ENCODE data around the gene ZNF892. TPM values are rescaled to one million over a fixed set of nuclear protein-coding genes. Genes with fewer than 3 reads are reported as not detected.

Gene ZNF892
- total RNA-seq, result 10 to 100 TPM in 1 of 4 donors, 1 to 10 TPM in 3; 2.7 to 16.5 (median 6.6) TPM

- Histone ChIP-seq H3K36me3 (peaks cover 0 to 11% (median 0%) of the 10 kb centered on the region in 3 donors), H3K27ac (peak within 1 kb of the TSS; percentile 78 to 92 (median 87)), H3K4me1 (peaks cover 0 to 7% (median 6%) of the 10 kb centered on the region in 4 donors), H3K27me3 (no peaks in the 10 kb centered on the region), H3K9me3 (peaks cover 0 to 15% (median 3%) of the 10 kb centered on the region in 4 donors), H3K4me3 (peak within 1 kb of the TSS; percentile 70 to 89 (median 80))
- peak; percentile 84 to 95 (median 94) for DNase-seq
- TF ChIP-seq CTCF (IDR thresholded peaks at IDR 0.05), result peak in 4 of 6 experiments; percentile 35 to 54 (median 45)
- peak in 1 of 2 donors; percentile 33 for TF ChIP-seq POLR2A (IDR thresholded peaks at IDR 0.05)
Observed at GRCh38 chr2:95207111-95207961, at the start of gene ZNF892. TSS of gene ZNF892 (plus strand) at chr2:95207521. CDS start at chr2:95207816, 295 bp downstream.

GRCh38 chr2:95158441-95158840 is 48.9 kb upstream of the ZNF892 start:
- H3K4me1 ChIP-seq, result peaks cover 0 to 11% (median 0%) of the 10 kb centered on the region in 4 donors
- H3K4me3 ChIP-seq, result peak overlapping the region; percentile 67 to 95 (median 72)
- TF ChIP-seq POLR2A (IDR thresholded peaks at IDR 0.05) (peak in 1 of 2 donors; percentile 19), CTCF (IDR thresholded peaks at IDR 0.05) (no peak)
- H3K27me3 ChIP-seq, result no peaks in the 10 kb centered on the region
- peak overlapping the region in 2 of 4 donors; percentile 76 to 82 for H3K27ac ChIP-seq
- DNase-seq, result peak in 2 of 3 donors; percentile 57 to 62
- H3K9me3 ChIP-seq, result peaks cover 0 to 7% (median 0%) of the 10 kb centered on the region in 4 donors
- peaks cover 0 to 29% (median 0%) of the 10 kb centered on the region in 3 donors for H3K36me3 ChIP-seq

- Histone ChIP-seq H3K36me3 (peaks cover 0 to 23% (median 0%) of the 10 kb centered on the region in 3 donors), H3K4me1 (peaks cover 0 to 11% (median 0%) of the 10 kb centered on the region in 4 donors), H3K9me3 (peaks cover 0 to under 1% (median 0%) of the 10 kb centered on the region in 4 donors), H3K27me3 (no peaks in the 10 kb centered on the region), H3K27ac (peak overlapping the region; percentile 72 to 82 (median 78)), H3K4me3 (peak overlapping the region; percentile 67 to 95 (median 72))
- DNase-seq, result peak; percentile 34 to 75 (median 67)
- TF ChIP-seq CTCF (IDR thresholded peaks at IDR 0.05) (no peak), POLR2A (IDR thresholded peaks at IDR 0.05) (no peak)
Observed at GRCh38 chr2:95158891-95159619, 48.3 kb upstream of the ZNF892 start.

GRCh38 chr2:95159690-95160449 is 47.5 kb upstream of the ZNF892 start, which contains the start of gene ZNF514:
TSS of gene ZNF514 (minus strand) at chr2:95159848. CDS start at chr2:95153253, 6,595 bp downstream.
- peaks cover 0 to 15% (median 0%) of the 10 kb centered on the region in 3 donors for H3K36me3 ChIP-seq
- H3K4me3 ChIP-seq, result peak within 1 kb of the TSS; percentile 67 to 95 (median 72)
- peaks cover 0 to 19% (median 1%) of the 10 kb centered on the region in 4 donors for H3K4me1 ChIP-seq
- H3K27ac ChIP-seq, result peak within 1 kb of the TSS; percentile 72 to 82 (median 78)
- TF ChIP-seq POLR2A (IDR thresholded peaks at IDR 0.05), result no peak
- TF ChIP-seq CTCF (IDR thresholded peaks at IDR 0.05), result no peak
- DNase-seq, result peak; percentile 71 to 91 (median 85)
- H3K9me3 ChIP-seq, result no peaks in the 10 kb centered on the region
- no peaks in the 10 kb centered on the region for H3K27me3 ChIP-seq

- Histone ChIP-seq H3K27me3 (no peaks in the 10 kb centered on the region), H3K27ac (peak overlapping the region; percentile 80 to 91 (median 88)), H3K9me3 (no peaks in the 10 kb centered on the region), H3K4me3 (peak overlapping the region; percentile 63 to 95 (median 74)), H3K4me1 (peaks cover 0 to 19% (median 8%) of the 10 kb centered on the region in 4 donors), H3K36me3 (no peaks in the 10 kb centered on the region)
- DNase-seq, result no peak
- no peak for TF ChIP-seq CTCF (IDR thresholded peaks at IDR 0.05)
- no peak for TF ChIP-seq POLR2A (IDR thresholded peaks at IDR 0.05)
Observed at GRCh38 chr2:95165030-95165370, 42.3 kb upstream of the ZNF892 start.

All from Peyer's patch (tissue), 4 donors.